Ovary (tissue), 9 donors: Measurements from ENCODE around the gene NPAS3. TPM values are rescaled to one million over a fixed set of nuclear protein-coding genes. Genes with fewer than 3 reads are reported as not detected.

Source experiments
- DNase-seq, 5 donors: peaks; one replicate each; pipeline ENCODE4 v3.0.0-alpha.2; 2019 to 2020
- H3K27ac ChIP-seq, 2 donors: fragments of 200-600 bp; one replicate each; pipeline versions ENCODE4 v1.5.1 to v1.8.0; 2019 to 2022
- H3K27me3 ChIP-seq: fragments of 200-600 bp; one replicate; pipeline ENCODE4 v1.8.0; 2022
- H3K36me3 ChIP-seq: fragments of 200-600 bp; sonication (generic); one replicate; pipeline ENCODE4 v1.5.1; 2019
- H3K4me1 ChIP-seq: one replicate; pipeline ENCODE4 v1.8.1; 2013; ENCODE audit warnings: mild to moderate bottlenecking, moderate library complexity; ENCODE audit not compliant: insufficient read depth
- H3K4me3 ChIP-seq: fragments of 200-600 bp; sonication (generic); one replicate; pipeline ENCODE4 v1.5.1; 2017
- H3K9me3 ChIP-seq, 2 donors: fragments of 200-600 bp in 1 of 2; sonication (generic) in 1 of 2; one replicate each; pipeline versions ENCODE4 v1.5.1 to v1.8.1; 2013 to 2019; ENCODE audit warnings: mild to moderate bottlenecking in 1 of 2, moderate library complexity in 1 of 2
- EP300 ChIP-seq: sonication (generic); formaldehyde crosslinking; IDR thresholded peaks from one replicate; pipeline ENCODE4 v1.6.1; 2017; ENCODE audit warnings: antibody characterized with exemption
- POLR2A ChIP-seq: fragments of 450-650 bp; IDR thresholded peaks from one replicate; pipeline ENCODE4 v1.6.1; 2017; ENCODE audit warnings: antibody characterized with exemption, mild to moderate bottlenecking, moderate library complexity
- WGBS, 3 donors: extraction: QIAGEN DNeasy Blood & Tissue Kit in 1 of 3; methylation state at CpG; one replicate each; pipeline versions ENCODE4 v1.1.5 to v1.1.7; 2013 to 2017; 5-methylcytosine and 5-hydroxymethylcytosine counted together
- intact Hi-C, 4 donors: fragments of 100-400 bp; cut with DNase I; formaldehyde crosslinking; loops; one replicate each; pipeline versions ENCODE4 v1.11.0 to v1.15.1; 2022 to 2023
- polyA plus RNA-seq, 2 donors: library from polyadenylated mRNA; stranded (reverse); fragments of 200-250 nt in 1 of 2; fragments of 350-450 nt in 1 of 2; fragmentation: Illumina TruSeq in 1 of 2; extraction: RNeasy Lipid Tissue Mini Kit (QIAGEN cat#74804) in 1 of 2; gene quantifications; one replicate each; pipeline ENCODE4 v1.2.3, GENCODE V29; 2013 to 2014
- total RNA-seq, 7 donors: library from RNA; depleted of rRNA in 2 of 7; stranded (reverse); fragments of >200 nt in 2 of 7; fragmentation: NEBNext Ultra II Directional in 3 of 7; extraction: Animal tissue kit (Norgen Biotek cat#: 25700) in 3 of 7; gene quantifications; one replicate each; pipeline versions ENCODE4 v1.1.0 to v1.2.4, GENCODE V29; 2016 to 2023
- TF ChIP-seq, protein P1 (sequence below), 3 donors: fragments of 450-650 bp in 2 of 3; fragments of 200-600 bp in 1 of 3; IDR thresholded peaks; one replicate each; pipeline versions ENCODE4 v1.5.1 to v1.8.0; 2016 to 2022; ENCODE audit warnings: antibody characterized with exemption in 3 of 3, mild to moderate bottlenecking in 1 of 3
- donor health status: DM: no; HTN: no; CAD: no; lungs with moderate emphysema.
- donor health status: DM: no; HTN: no; CAD: no.
- donor health status: Bipolar disorder and iron deficiency.
- donor health status: DM: yes; HTN: yes; CAD: no.
- donor health status: DM: no; HTN: no; CAD: no.
- donor health status: DM: yes; HTN: yes; CAD: no.

NPAS3 gene
- total and polyA plus RNA-seq, 9 donors: 1.9 to 15.4 (median 11.4) TPM

DNA sequence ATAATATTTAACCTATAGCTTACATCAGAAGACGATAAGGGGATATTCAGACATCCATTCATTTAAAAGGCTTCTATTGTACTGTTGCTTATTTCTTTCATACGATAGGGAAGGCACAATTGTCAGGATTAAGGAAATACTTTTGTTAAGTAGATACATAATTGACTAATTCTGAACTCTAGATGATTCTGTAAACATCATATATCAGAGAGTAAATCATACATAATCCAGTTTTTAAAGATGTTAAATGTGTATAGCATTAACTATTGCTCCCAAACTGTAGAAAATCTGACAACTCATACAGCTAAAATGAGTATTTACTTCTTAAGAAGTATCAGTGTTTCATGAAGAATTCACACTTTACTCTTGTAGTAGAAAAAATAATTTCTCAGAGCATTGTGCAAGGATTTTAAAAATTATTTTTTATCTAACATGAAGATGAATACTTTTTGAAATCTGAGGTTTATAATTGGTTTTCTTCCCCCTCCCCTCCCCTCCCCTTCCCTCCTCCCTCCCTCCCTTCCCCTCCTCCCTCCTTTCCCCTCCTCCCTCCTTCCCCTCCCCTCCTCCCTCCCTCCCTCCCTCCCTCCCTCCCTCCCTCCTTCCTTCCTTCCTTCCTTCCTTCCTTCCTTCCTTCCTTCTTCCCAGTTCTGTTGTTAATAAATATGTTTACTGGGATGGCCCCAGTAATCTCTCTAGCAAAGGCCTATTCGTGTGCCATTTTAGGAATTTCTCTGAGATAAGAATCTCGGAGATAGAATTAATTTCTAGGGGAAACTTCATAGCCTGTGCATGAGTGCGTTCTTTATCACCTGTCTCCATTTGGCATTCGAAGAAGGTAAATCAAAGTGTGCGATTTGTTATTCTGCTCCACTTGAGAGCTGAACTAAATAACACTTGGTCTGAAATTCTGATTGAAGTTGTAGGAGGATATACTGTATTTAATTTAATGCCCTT, 2.3 kb downstream of the NPAS3 start:
- Histone ChIP-seq H3K9me3 (no peaks in the 10 kb centered on the region), H3K27ac (no peak overlapping the region), H3K4me3 (no peak overlapping the region), H3K4me1 (no peaks in the 10 kb centered on the region), H3K27me3 (no peaks in the 10 kb centered on the region), H3K36me3 (no peaks in the 10 kb centered on the region)
- no peak for TF ChIP-seq POLR2A
- intact Hi-C loops: no loop called here
- no peak for DNase-seq
- WGBS, 3 donors: 85 to 90% (median 87%) methylated on average over 7 of the region's 7 CpGs

DNA sequence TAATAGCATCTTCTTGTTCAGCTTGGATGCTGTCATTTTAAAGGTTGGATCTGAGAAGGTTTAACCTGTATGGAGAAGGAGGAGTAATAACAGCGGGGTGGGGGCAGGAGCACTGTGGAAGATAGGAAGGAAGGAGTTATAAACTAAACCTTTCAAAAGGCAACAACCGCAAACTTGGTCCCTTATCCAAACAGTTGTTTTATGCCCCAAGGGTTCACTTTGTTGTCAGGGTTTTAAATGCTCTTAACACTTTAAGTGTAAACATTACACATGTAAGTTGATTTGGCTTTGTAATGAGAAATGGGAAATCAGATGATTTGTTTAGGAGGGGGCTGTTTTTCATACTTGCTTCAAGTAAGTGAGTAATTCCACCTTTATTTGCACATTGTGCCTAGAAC, 3.0 kb downstream of the NPAS3 start:
- WGBS, 3 donors: 96 to 99% (median 98%) methylated on average over 2 of the region's 2 CpGs
- TF ChIP-seq POLR2A (no peak), EP300 (no peak)
- TF ChIP-seq, protein P1, sequence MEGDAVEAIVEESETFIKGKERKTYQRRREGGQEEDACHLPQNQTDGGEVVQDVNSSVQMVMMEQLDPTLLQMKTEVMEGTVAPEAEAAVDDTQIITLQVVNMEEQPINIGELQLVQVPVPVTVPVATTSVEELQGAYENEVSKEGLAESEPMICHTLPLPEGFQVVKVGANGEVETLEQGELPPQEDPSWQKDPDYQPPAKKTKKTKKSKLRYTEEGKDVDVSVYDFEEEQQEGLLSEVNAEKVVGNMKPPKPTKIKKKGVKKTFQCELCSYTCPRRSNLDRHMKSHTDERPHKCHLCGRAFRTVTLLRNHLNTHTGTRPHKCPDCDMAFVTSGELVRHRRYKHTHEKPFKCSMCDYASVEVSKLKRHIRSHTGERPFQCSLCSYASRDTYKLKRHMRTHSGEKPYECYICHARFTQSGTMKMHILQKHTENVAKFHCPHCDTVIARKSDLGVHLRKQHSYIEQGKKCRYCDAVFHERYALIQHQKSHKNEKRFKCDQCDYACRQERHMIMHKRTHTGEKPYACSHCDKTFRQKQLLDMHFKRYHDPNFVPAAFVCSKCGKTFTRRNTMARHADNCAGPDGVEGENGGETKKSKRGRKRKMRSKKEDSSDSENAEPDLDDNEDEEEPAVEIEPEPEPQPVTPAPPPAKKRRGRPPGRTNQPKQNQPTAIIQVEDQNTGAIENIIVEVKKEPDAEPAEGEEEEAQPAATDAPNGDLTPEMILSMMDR (IDR thresholded peaks at IDR 0.05): no peak
- no peak overlapping the region for H3K4me3 ChIP-seq
- no peak for DNase-seq
- H3K36me3 ChIP-seq: no peaks in the 10 kb centered on the region
- no peak overlapping the region for H3K27ac ChIP-seq
- intact Hi-C loops: no loop called here
- H3K4me1 ChIP-seq: no peaks in the 10 kb centered on the region
- H3K9me3 ChIP-seq: no peaks in the 10 kb centered on the region
- no peaks in the 10 kb centered on the region for H3K27me3 ChIP-seq

DNA sequence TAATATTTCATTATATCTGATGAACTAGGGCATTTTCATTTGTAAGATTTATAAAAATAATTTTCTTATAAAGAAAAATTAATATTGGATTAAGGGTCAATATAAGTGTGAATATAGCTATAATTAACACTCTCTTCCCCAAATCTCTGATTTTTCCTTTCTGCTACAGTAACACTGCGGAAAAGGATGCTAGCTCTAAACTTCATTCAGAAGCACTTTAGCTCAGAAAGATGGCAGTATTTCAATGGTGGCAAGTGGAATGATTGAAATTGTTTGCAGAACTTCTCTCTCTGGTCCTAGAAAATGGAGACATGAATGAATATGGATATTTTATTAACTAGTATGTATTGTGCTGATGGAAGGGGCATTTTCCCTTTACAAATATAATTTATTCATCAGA, 8.4 kb downstream of the NPAS3 start:
- WGBS, 3 donors: 96 to 98% (median 98%) methylated on average over 1 of the region's 1 CpG
- Histone ChIP-seq H3K4me3 (no peak overlapping the region), H3K9me3 (no peaks in the 10 kb centered on the region), H3K27me3 (no peaks in the 10 kb centered on the region), H3K4me1 (no peaks in the 10 kb centered on the region), H3K27ac (no peak overlapping the region), H3K36me3 (no peaks in the 10 kb centered on the region)
- TF ChIP-seq EP300 (no peak), POLR2A (no peak)
- TF ChIP-seq, protein P1 (IDR thresholded peaks at IDR 0.05): no peak
- no peak for DNase-seq
- intact Hi-C loops: no loop called here

DNA sequence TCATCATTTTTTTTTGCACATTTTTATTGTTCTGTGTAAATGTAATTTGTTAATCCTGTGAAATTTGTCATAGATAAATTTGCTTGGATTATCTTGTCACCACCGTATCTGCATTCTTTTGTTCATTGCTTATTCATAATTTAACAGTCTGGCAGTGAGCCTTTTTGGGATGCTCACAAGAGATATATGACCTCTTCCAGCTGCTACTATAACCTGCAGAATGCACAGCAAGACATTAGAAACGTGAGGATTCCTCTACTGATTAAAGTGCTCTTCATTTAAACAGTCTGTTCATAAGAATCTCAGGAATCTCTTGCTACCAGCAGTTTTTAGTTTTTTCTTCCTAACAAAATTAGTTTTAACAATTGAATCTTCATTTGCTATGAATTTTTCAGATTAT, 9.1 kb downstream of the NPAS3 start:
- WGBS, 3 donors: 20 to 24% (median 23%) methylated on average over 2 of the region's 2 CpGs
- no peaks in the 10 kb centered on the region for H3K36me3 ChIP-seq
- no peak overlapping the region for H3K27ac ChIP-seq
- intact Hi-C loops: no loop called here
- no peak overlapping the region for H3K4me3 ChIP-seq
- TF ChIP-seq POLR2A (no peak), EP300 (no peak)
- TF ChIP-seq, protein P1 (IDR thresholded peaks at IDR 0.05): no peak
- no peaks in the 10 kb centered on the region for H3K27me3 ChIP-seq
- no peaks in the 10 kb centered on the region for H3K4me1 ChIP-seq
- no peak for DNase-seq
- H3K9me3 ChIP-seq: no peaks in the 10 kb centered on the region

DNA sequence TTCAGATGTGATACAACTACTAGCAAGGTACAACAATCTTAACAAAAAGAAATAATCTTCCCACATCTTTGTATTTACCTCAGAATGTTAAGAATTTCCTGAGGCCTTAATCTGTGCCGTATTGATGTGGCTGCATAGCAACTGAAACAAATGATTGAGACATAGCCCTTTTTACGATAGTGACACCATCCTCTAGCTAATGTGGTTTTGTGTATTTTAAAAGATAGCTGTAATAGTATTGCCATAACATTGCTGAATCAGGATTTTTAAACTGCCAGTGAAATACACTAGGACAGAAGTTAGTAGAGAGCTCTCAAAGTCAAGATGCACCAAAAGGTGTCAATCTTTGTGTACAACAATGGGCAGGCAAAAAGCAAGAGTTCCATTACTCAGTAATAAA, 11.9 kb downstream of the NPAS3 start:
- no peak for DNase-seq
- H3K4me1 ChIP-seq: no peaks in the 10 kb centered on the region
- no peak for TF ChIP-seq EP300
- TF ChIP-seq, protein P1 (IDR thresholded peaks at IDR 0.05): no peak
- TF ChIP-seq POLR2A: no peak
- 74 to 92% (median 74%) methylated on average over 2 of the region's 2 CpGs for WGBS, 3 donors
- H3K36me3 ChIP-seq: no peaks in the 10 kb centered on the region
- intact Hi-C loops: no loop called here
- H3K27ac ChIP-seq: no peak overlapping the region
- no peak overlapping the region for H3K4me3 ChIP-seq
- H3K27me3 ChIP-seq: no peaks in the 10 kb centered on the region
- H3K9me3 ChIP-seq: no peaks in the 10 kb centered on the region
